Right lobe of liver (tissue), 4 donors: ENCODE results near the gene ERICH2.

ENCODE experiments used
- CTCF ChIP-seq, 4 donors: fragments of 200-600 bp in 3 of 4; fragments of 450-650 bp in 1 of 4; IDR thresholded peaks; one replicate each; pipeline versions ENCODE4 v1.5.1 to v1.8.0; 2016 to 2022; ENCODE audit warnings: antibody characterized with exemption in 4 of 4, mild to moderate bottlenecking in 2 of 4
- POLR2A ChIP-seq: fragments of 450-650 bp; IDR thresholded peaks from one replicate; pipeline ENCODE4 v1.6.1; 2017; ENCODE audit warnings: antibody characterized with exemption, mild to moderate bottlenecking
- donor health status: DM: no; HTN: no; CAD: no.
- donor health status: DM: no; HTN: no; CAD: no.
- donor health status: DM: no; HTN: yes; CAD: no.

- TF ChIP-seq POLR2A: no peak
- TF ChIP-seq CTCF (IDR thresholded peaks at IDR 0.05): no peak
Observed at GRCh38 chr2:170771421-170771937, 1.3 kb downstream of the ERICH2 start.
